SK-N-SH (cell line): ENCODE results near the gene ZNF441. TPM values are rescaled to one million over a fixed set of nuclear protein-coding genes. Genes with fewer than 3 reads are reported as not detected.
A peak's percentile ranks its signal among the peaks of the same experiment; 100 is the strongest.

Experiments
- CTCF ChIA-PET: fragments of 300-600, 350-600 bp; formaldehyde crosslinking; extraction: SDS; loops from one replicate; lab custom pipeline; 2021; lab: Yijun Ruan, JAX
- POLR2A ChIA-PET: fragments of 350-600 bp; sonication (Branson Sonifier 250); formaldehyde crosslinking; extraction: SDS; loops from one replicate; lab custom pipeline; 2020; ENCODE audit warnings: antibody characterized with exemption, inconsistent platforms; lab: Yijun Ruan, JAX
- DNase-seq: peaks from one replicate; pipeline ENCODE4 v3.0.0; 2012
- H2AFZ ChIP-seq: fragments of 200-600 bp; sonication (generic); 2 replicates; pipeline ENCODE4 v1.8.1; 2016; ENCODE audit warnings: antibody characterized with exemption, mild to moderate bottlenecking, low read depth
- H3F3A ChIP-seq: fragments of 200-600 bp; sonication (generic); replicated peaks from 2 replicates; pipeline ENCODE3; 2016; ENCODE audit warnings: antibody characterized with exemption, mild to moderate bottlenecking; ENCODE audit not compliant: insufficient read depth
- H3K27ac ChIP-seq, 2 experiments: fragments of 200-500 bp in 1 of 2; fragments of 200-600 bp in 1 of 2; sonication (Bioruptor generic) in 1 of 2; sonication (generic), shearing (Covaris generic) in 1 of 2; 2 replicates each; pipeline versions ENCODE4 v1.5.1 to v1.6.1; 2014 to 2016; ENCODE audit warnings: low read depth in 2 of 2, inconsistent platforms in 1 of 2, low read length in 1 of 2, mild to moderate bottlenecking in 1 of 2, mixed read lengths in 1 of 2
- H3K27me3 ChIP-seq: fragments of 200-600 bp; sonication (generic), shearing (Covaris generic); 2 replicates; pipeline ENCODE4 v1.6.1; 2016; ENCODE audit warnings: mixed run types; ENCODE audit not compliant: insufficient read depth
- H3K36me3 ChIP-seq, 2 experiments: fragments of 200-500 bp in 1 of 2; fragments of 200-600 bp in 1 of 2; sonication (Bioruptor generic) in 1 of 2; sonication (generic) in 1 of 2; replicated peaks in 1 of 2; 2 replicates each; pipeline versions ENCODE3 to v1.5.1; 2014 to 2016; ENCODE audit warnings: low read length in 1 of 2, mild to moderate bottlenecking in 1 of 2; ENCODE audit not compliant: insufficient read depth in 2 of 2, control insufficient read depth in 1 of 2
- H3K4me1 ChIP-seq, 2 experiments: fragments of 200-500 bp in 1 of 2; fragments of 200-600 bp in 1 of 2; sonication (Bioruptor generic) in 1 of 2; sonication (generic), shearing (Covaris generic) in 1 of 2; 2 replicates each; pipeline versions ENCODE4 v1.5.1 to v1.6.1; 2014 to 2016; ENCODE audit warnings: low read depth in 1 of 2, low read length in 1 of 2, mixed run types in 1 of 2; ENCODE audit not compliant: insufficient read depth in 2 of 2, control insufficient read depth in 1 of 2
- H3K4me2 ChIP-seq: fragments of 200-600 bp; sonication (generic), shearing (Covaris generic); 2 replicates; pipeline ENCODE4 v1.6.1; 2017; ENCODE audit warnings: mixed run types
- H3K4me3 ChIP-seq, 2 experiments: fragments of 200-500 bp in 1 of 2; fragments of 200-600 bp in 1 of 2; sonication (Bioruptor generic) in 1 of 2; sonication (generic), shearing (Covaris generic) in 1 of 2; 2 replicates each; pipeline versions ENCODE4 v1.5.1 to v1.8.1; 2014 to 2016; ENCODE audit warnings: low read depth in 2 of 2, inconsistent platforms in 1 of 2, low read length in 1 of 2, mild to moderate bottlenecking in 1 of 2, mixed read lengths in 1 of 2, moderate library complexity in 1 of 2
- H3K79me2 ChIP-seq: fragments of 200-600 bp; sonication (generic); 2 replicates; pipeline ENCODE4 v1.8.1; 2017; ENCODE audit warnings: mild to moderate bottlenecking; ENCODE audit not compliant: insufficient read depth
- H3K9ac ChIP-seq: fragments of 200-600 bp; sonication (generic); 2 replicates; pipeline ENCODE4 v1.6.1; 2017; ENCODE audit warnings: mixed run types
- H3K9me2 ChIP-seq: fragments of 200-600 bp; sonication (generic); 2 replicates; pipeline ENCODE4 v1.6.1; 2017; ENCODE audit warnings: mixed run types
- H3K9me3 ChIP-seq: fragments of 200-600 bp; sonication (generic); 2 replicates; pipeline ENCODE4 v1.6.1; 2017; ENCODE audit warnings: mixed run types, mild to moderate bottlenecking, moderate library complexity
- H4K20me1 ChIP-seq: fragments of 200-600 bp; sonication (generic); 2 replicates; pipeline ENCODE4 v1.6.1; 2017; ENCODE audit warnings: mild to moderate bottlenecking, mixed run types; ENCODE audit not compliant: insufficient read depth
- CHD2 ChIP-seq: fragments of 150-350 bp; IDR thresholded peaks from 2 replicates; pipeline ENCODE4 v1.6.1; 2018; ENCODE audit warnings: low read length; ENCODE audit not compliant: partially characterized antibody
- ELF1 ChIP-seq: IDR thresholded peaks from 2 replicates; pipeline ENCODE4 v1.4.0; 2012
- EP300 ChIP-seq, 2 experiments: IDR thresholded peaks; 2 replicates each; pipeline versions ENCODE4 v1.4.0 to v1.6.1; 2012; ENCODE audit warnings: borderline replicate concordance in 1 of 2, low read depth in 1 of 2, low read length in 1 of 2
- FOSL2 ChIP-seq: IDR thresholded peaks from 2 replicates; pipeline ENCODE4 v1.4.0; 2012; ENCODE audit warnings: low read depth, mild to moderate bottlenecking, moderate library complexity, borderline replicate concordance
- IRF3 ChIP-seq: fragments of 150-350 bp; IDR thresholded peaks from 2 replicates; pipeline ENCODE4 v1.6.1; 2016; ENCODE audit warnings: mild to moderate bottlenecking, low read depth, low read length
- MAX ChIP-seq: IDR thresholded peaks from 2 replicates; pipeline ENCODE4 v1.4.0; 2012; ENCODE audit warnings: low read depth
- MEF2A ChIP-seq: IDR thresholded peaks from 2 replicates; pipeline ENCODE4 v1.4.0; 2012; ENCODE audit warnings: low read depth, borderline replicate concordance
- MXI1 ChIP-seq: IDR thresholded peaks from 2 replicates; pipeline ENCODE4 v1.6.1; 2012; ENCODE audit warnings: mild to moderate bottlenecking, low read depth, low read length, improper control_type of control experiment
- NFIC ChIP-seq: IDR thresholded peaks from 2 replicates; pipeline ENCODE4 v1.4.0; 2012; ENCODE audit warnings: borderline replicate concordance
- POLR2AphosphoS5 ChIP-seq: IDR thresholded peaks from 2 replicates; pipeline ENCODE4 v1.6.1; 2012; ENCODE audit warnings: low read depth, low read length
- REST ChIP-seq: IDR thresholded peaks from 2 replicates; pipeline ENCODE4 v1.6.1; 2012; ENCODE audit warnings: mild to moderate bottlenecking, low read depth, low read length, moderate library complexity
- RFX5 ChIP-seq: IDR thresholded peaks from 2 replicates; pipeline ENCODE4 v1.6.1; 2012; ENCODE audit warnings: mild to moderate bottlenecking, improper control_type of control experiment, low read length
- YY1 ChIP-seq: IDR thresholded peaks from 2 replicates; pipeline ENCODE4 v1.4.0; 2012; ENCODE audit warnings: low read depth, mild to moderate bottlenecking
- WGBS: methylation state at CpG from one replicate; pipeline ENCODE4 v1.1.6; 2017; ENCODE audit warnings: low lambda C conversion rate; 5-methylcytosine and 5-hydroxymethylcytosine counted together
- polyA plus RNA-seq, 3 experiments: library from polyadenylated mRNA; depleted of rRNA; stranded (reverse); fragments of >200 nt; gene quantifications; 2 replicates each; pipeline ENCODE4 v1.2.3, GENCODE V29; 2012

Gene ZNF441
- polyA plus RNA-seq, 1 of the 3 experiments (the other 2 are of a cell fraction): 3.2 TPM

GRCh38 chr19:11814029-11814699 is 47.4 kb downstream of the ZNF441 start, which contains the start of gene ZNF440 (continued):
- TF ChIP-seq REST (0 out of 2 replicates have a peak, but pooled peaks have one; percentile 37), RFX5 (no peak), EP300 (IDR thresholded peaks at IDR 0.05; ENCODE audit: borderline replicate concordance in 1 of 2, low read depth in 1 of 2, low read length in 1 of 2) (no peak), MXI1 (peak; percentile 84; the same call in 1 of the 2 replicates), ELF1 (no peak), MAX (peak; percentile 33; the same call in 1 of the 2 replicates), FOSL2 (no peak), NFIC (no peak), CHD2 (peak; percentile 92)

- H3K9ac ChIP-seq: peak overlapping the region; percentile 79
- TF ChIP-seq YY1: no peak
- POLR2A ChIA-PET: interaction anchor here (1.7 kb wide), 1 partner anchor 48 kb away, joined by 4 read pairs; the partner anchor contains the start of gene ZNF441
- 5% methylated on average over 8 of the region's 13 CpGs for WGBS
- H2AFZ ChIP-seq: peak overlapping the region; percentile 99
- no peaks in the 10 kb centered on the region for H3K9me3 ChIP-seq
- peak overlapping the region; percentile 76 to 77 for H3K4me3 ChIP-seq
- H3F3A ChIP-seq: peaks cover 4% of the 10 kb centered on the region
- H3K79me2 ChIP-seq: peaks cover 31% of the 10 kb centered on the region
- H3K4me1 ChIP-seq: peaks cover 0 to 6% of the 10 kb centered on the region in 2 experiments; a peak in 1 of 4 replicates
- no peak for DNase-seq
- CTCF ChIA-PET: interaction anchor here (1.4 to 6.4 kb wide), 2 partner anchors 16 to 149 kb away, joined by 4 to 68 read pairs; partner anchors contain the start of gene ZNF491
- no peaks in the 10 kb centered on the region for H3K27me3 ChIP-seq
- peak overlapping the region; percentile 60 to 85; a peak in 3 of 4 replicates for H3K27ac ChIP-seq
- peak overlapping the region; percentile 91 for H3K4me2 ChIP-seq
- peaks cover 0 to 13% of the 10 kb centered on the region in 2 experiments for H3K36me3 ChIP-seq
- H3K9me2 ChIP-seq: no peaks in the 10 kb centered on the region
- no peaks in the 10 kb centered on the region for H4K20me1 ChIP-seq
These were observed 47.9 kb downstream of the ZNF441 start for GRCh38 chr19:11814700-11815035.

GRCh38 chr19:11821474-11822109 is 54.8 kb downstream of the ZNF441 start:
- H3K4me3 ChIP-seq: no peak overlapping the region
- POLR2A ChIA-PET: no interaction called here
- no peaks in the 10 kb centered on the region for H3F3A ChIP-seq
- WGBS: 67% methylated on average over 5 of the region's 5 CpGs
- DNase-seq: no peak
- H3K36me3 ChIP-seq: peaks cover 0 to 20% of the 10 kb centered on the region in 2 experiments
- CTCF ChIA-PET: no interaction called here
- H3K9me2 ChIP-seq: no peaks in the 10 kb centered on the region
- H3K4me2 ChIP-seq: no peak overlapping the region
- TF ChIP-seq POLR2AphosphoS5: no peak
- TF ChIP-seq ELF1: no peak
- no peak for TF ChIP-seq IRF3
- no peak for TF ChIP-seq MEF2A
- TF ChIP-seq, all 33 proteins: peak for 0
- Histone ChIP-seq H3K27me3 (no peaks in the 10 kb centered on the region), H3K9me3 (no peaks in the 10 kb centered on the region), H3K79me2 (peaks cover 32% of the 10 kb centered on the region), H4K20me1 (no peaks in the 10 kb centered on the region), H2AFZ (no peak overlapping the region), H3K9ac (no peak overlapping the region), H3K27ac (no peak overlapping the region), H3K4me1 (no peaks in the 10 kb centered on the region)
